OCI-LY3 (cell line): ENCODE data around the gene MXI1.

Experiments used
- EZH2phosphoT487 ChIP-seq: fragments of 200-600 bp; shearing (Covaris generic); IDR thresholded peaks from 2 replicates; pipeline ENCODE4 v1.6.1; 2018; ENCODE audit warnings: antibody characterized with exemption, mixed run types, low read depth
- TF ChIP-seq, protein P1 (sequence below): fragments of 200-600, 300-600 bp; sonication (generic); IDR thresholded peaks from 2 replicates; pipeline ENCODE4 v1.5.1; 2014; ENCODE audit warnings: antibody characterized with exemption, low read length, low read depth

DNA sequence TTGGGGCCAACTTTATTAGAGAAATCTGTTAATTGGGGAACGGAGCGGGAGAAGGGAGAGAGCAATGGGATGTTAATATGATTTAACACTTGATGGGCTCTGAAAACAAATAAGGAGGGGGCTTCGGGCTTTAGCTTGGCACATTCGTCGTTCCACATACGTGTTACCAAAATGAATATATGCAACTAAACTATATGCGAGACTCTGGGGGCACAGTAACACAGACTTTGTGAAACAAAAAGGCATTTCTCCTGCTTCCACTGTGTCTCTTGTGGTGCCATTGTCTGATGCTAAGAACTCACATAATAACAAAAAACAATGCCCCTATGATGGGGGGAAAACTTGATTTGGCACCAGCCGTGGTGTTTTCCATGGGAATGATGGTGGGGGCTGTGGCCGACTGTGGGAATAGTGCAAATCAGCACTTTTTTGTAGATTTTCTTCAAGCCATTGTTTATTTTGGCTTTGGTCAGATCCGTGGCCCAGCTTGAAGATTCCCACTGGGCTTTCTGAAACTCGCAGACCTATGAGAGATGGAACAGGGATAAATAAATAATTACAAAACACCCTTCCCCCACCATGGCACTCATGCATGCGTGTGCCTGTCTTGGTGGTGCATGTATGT is 2.2 kb upstream of the MXI1 start:
- TF ChIP-seq, protein P1, sequence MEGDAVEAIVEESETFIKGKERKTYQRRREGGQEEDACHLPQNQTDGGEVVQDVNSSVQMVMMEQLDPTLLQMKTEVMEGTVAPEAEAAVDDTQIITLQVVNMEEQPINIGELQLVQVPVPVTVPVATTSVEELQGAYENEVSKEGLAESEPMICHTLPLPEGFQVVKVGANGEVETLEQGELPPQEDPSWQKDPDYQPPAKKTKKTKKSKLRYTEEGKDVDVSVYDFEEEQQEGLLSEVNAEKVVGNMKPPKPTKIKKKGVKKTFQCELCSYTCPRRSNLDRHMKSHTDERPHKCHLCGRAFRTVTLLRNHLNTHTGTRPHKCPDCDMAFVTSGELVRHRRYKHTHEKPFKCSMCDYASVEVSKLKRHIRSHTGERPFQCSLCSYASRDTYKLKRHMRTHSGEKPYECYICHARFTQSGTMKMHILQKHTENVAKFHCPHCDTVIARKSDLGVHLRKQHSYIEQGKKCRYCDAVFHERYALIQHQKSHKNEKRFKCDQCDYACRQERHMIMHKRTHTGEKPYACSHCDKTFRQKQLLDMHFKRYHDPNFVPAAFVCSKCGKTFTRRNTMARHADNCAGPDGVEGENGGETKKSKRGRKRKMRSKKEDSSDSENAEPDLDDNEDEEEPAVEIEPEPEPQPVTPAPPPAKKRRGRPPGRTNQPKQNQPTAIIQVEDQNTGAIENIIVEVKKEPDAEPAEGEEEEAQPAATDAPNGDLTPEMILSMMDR = no peak
- TF ChIP-seq EZH2phosphoT487 = no peak
